ENCODE measurements around the gene ZNF683. TPM values are rescaled to one million over a fixed set of nuclear protein-coding genes. Genes with fewer than 3 reads are reported as not detected.

Gene ZNF683
- total and polyA plus RNA-seq, 9 of the 15 experiments (the other 6 are each of a cell fraction or from before 2014, with no cell fraction given), result not detected

- in situ Hi-C loops (cut with MboI) (no loop called here), intact Hi-C loops (cut with micrococcal nuclease) (no loop called here)
- H2AFZ ChIP-seq (ENCODE audit: low read depth, low read length), result no peak within 1 kb of the TSS
- ATAC-seq (peak; percentile 59), DNase-seq (ENCODE audit: extremely low read depth in 1 of 4, low spot score in 3 of 4) (peak in 2 of 4 experiments; percentile 78 to 79), FAIRE-seq (no peak)
- POLR2A ChIA-PET, result interaction anchor here (0.5 to 2.2 kb wide), 10 partner anchors 10 to 1685 kb away, joined by 3 to 14 read pairs (median 4); partner anchors contain the start of gene CEP85
- H3K4me3 ChIP-seq, result no peak within 1 kb of the TSS
- CTCF ChIA-PET (ENCODE audit: low intra/inter-chr PET ratio), result no interaction called here
- no peak for TF ChIP-seq PML (IDR thresholded peaks at IDR 0.05; ENCODE audit: low read length)
- TF ChIP-seq TFAP4 (CRISPR knock-in tag; IDR thresholded peaks at IDR 0.05; ENCODE audit: borderline replicate concordance), result peak; percentile 24; the same call in 1 of the 2 replicates
- no peak for TF ChIP-seq CBX8 (IDR thresholded peaks at IDR 0.05; ENCODE audit: borderline replicate concordance, extremely low read depth, low read depth, low read length, poor library complexity, severe bottlenecking)
- TF ChIP-seq RBM14 (IDR thresholded peaks at IDR 0.05; ENCODE audit: borderline replicate concordance, insufficient read depth, low read depth, low read length), result no peak
- TF ChIP-seq HNRNPLL (IDR thresholded peaks at IDR 0.05; ENCODE audit: low read depth, low read length, poor library complexity, severe bottlenecking), result no peak
- 0 out of 2 replicates have a peak, but pooled peaks have one; percentile 54 for TF ChIP-seq ZNF282 (CRISPR knock-in tag; IDR thresholded peaks at IDR 0.05)
- TF ChIP-seq MAX (CRISPR knock-in tag; IDR thresholded peaks at IDR 0.05), result peak; percentile 4; the same call in 1 of the 2 replicates
- no peak for TF ChIP-seq SRSF1 (IDR thresholded peaks at IDR 0.05; ENCODE audit: low read depth, low read length)
- TF ChIP-seq XRCC3 (IDR thresholded peaks at IDR 0.05), result no peak
- no peak for TF ChIP-seq ARID4B (CRISPR knock-in tag; IDR thresholded peaks at IDR 0.05)
- 0 out of 2 replicates have a peak, but pooled peaks have one; percentile 25 for TF ChIP-seq ZNF263 (CRISPR knock-in tag; IDR thresholded peaks at IDR 0.05; ENCODE audit: borderline replicate concordance)
- H3K9me1 ChIP-seq (ENCODE audit: control insufficient read depth, insufficient read depth, low read length), result no peaks in the 10 kb centered on the region
- peaks cover 25 to 37% of the 10 kb centered on the region in 2 experiments for H3K4me1 ChIP-seq (replicated peaks in 1 of 2; ENCODE audit: control insufficient read depth in 2 of 2, insufficient read depth in 2 of 2, low read length in 2 of 2)
- no peaks in the 10 kb centered on the region for H3K36me3 ChIP-seq (ENCODE audit: control insufficient read depth, insufficient read depth, low read length)
- H3K27ac ChIP-seq (ENCODE audit: extremely low read depth, low read depth, low read length), result no peak within 1 kb of the TSS
- no peaks in the 10 kb centered on the region for H3K9me3 ChIP-seq (replicated peaks; ENCODE audit: control insufficient read depth, insufficient read depth, low read depth, low read length)
- no TSS peak for BruUV-seq (replicated peaks)
- WGBS (ENCODE audit: insufficient coverage, low coverage, missing lambda C conversion rate), result 41% methylated on average over 19 of the region's 21 CpGs
- no peaks in the 10 kb centered on the region for H3K79me2 ChIP-seq (ENCODE audit: control insufficient read depth, insufficient read depth, low read length)
- peak within 1 kb of the TSS in 1 of 2 experiments; percentile 21; a peak in 2 of 4 replicates for H3K9ac ChIP-seq (ENCODE audit: insufficient read depth in 1 of 2, low read depth in 2 of 2, low read length in 2 of 2)
- H3K4me2 ChIP-seq (ENCODE audit: insufficient read depth, low read length), result no peak within 1 kb of the TSS
- no peaks in the 10 kb centered on the region; a peak in 1 of 5 replicates for H3K27me3 ChIP-seq (ENCODE audit: control insufficient read depth in 2 of 2, insufficient read depth in 2 of 2, low read length in 2 of 2)
- H4K20me1 ChIP-seq (replicated peaks; ENCODE audit: control insufficient read depth, insufficient read depth, low read length), result no peaks in the 10 kb centered on the region
These were observed 18.4 kb downstream of the ZNF683 start, which contains the start of gene CRYBG2 for GRCh38 chr1:26353976-26354820. TSS of gene CRYBG2 (minus strand) at chr1:26354130. CDS start at chr1:26346657, 7,473 bp downstream.
